ENCODE measurements around the gene TCFL5. TPM values are rescaled to one million over a fixed set of nuclear protein-coding genes. Genes with fewer than 3 reads are reported as not detected.

Gene TCFL5
- total RNA-seq, 2 donors from 2014 or later: 7.1 to 24.8 TPM

DNA sequence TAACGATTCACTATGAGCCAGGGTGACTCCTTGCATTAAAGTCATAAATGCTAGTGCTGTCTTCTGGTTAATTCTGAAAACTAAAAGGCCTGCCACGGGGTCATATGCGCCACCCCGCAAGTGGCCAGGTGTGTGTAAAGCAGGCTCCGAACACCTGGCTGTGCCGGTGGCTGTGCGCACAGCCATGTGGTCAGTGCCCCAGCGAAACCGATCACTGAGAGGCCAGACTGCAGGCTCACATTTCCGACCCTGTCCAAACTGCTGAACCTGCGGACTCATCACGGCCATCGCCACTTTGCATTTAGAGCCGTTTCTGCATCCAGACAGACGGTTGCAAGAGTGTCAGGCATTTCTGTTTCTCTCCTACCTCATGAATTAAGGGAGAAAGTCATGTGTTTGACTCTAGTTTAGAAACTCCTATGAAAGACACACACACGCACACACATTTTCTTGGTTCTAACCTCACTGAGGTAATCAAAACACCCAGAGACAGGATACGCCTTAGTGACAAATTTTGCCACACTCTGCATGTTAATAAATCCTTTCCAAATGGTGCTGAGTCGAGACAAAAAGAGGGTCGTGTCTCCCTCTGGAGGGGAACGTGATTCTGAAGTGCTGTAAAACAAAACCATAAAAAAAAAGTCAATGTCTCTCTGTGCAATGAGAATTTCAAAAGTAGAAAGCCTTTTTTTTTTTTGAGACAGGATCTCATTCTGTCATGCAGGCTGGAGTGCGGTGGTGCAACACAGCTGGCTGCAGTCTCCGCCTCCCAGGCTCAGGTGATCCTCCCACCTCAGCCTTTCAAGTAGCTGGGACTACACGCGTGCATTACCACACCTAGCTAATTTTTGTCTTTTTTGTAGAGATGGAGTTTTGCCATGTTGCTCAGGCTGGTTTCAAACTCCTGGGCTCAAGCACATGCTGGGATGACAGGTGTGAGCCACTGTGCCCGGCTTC, 31.0 kb upstream of the TCFL5 start:
- TF ChIP-seq POLR2A (IDR thresholded peaks at IDR 0.05) (no peak), POLR2AphosphoS5 (IDR thresholded peaks at IDR 0.05) (no peak), CTCF (IDR thresholded peaks at IDR 0.05) (no peak)
- DNase-seq (ENCODE audit: low spot score): no peak
- Histone ChIP-seq H3K4me3 (no peak overlapping the region), H3K36me3 (peaks cover 7 to 53% of the 10 kb centered on the region in 2 donors), H3K27me3 (replicated peaks; ENCODE audit: insufficient read depth) (no peaks in the 10 kb centered on the region), H3K4me1 (replicated peaks) (peaks cover 3% of the 10 kb centered on the region), H3K27ac (no peak overlapping the region), H3K9me3 (no peaks in the 10 kb centered on the region)
- 88% methylated on average over 25 of the region's 25 CpGs for whole genome bisulfite sequencing
- intact Hi-C loops (cut with DNase I): no loop called here

GRCh38 chr20:62891111-62891510, 29.5 kb upstream of the TCFL5 start:
- WGBS: 86% methylated on average over 15 of the region's 15 CpGs
- no peak for TF ChIP-seq CTCF (IDR thresholded peaks at IDR 0.05)
- no peak for TF ChIP-seq POLR2AphosphoS5 (IDR thresholded peaks at IDR 0.05)
- TF ChIP-seq POLR2A (IDR thresholded peaks at IDR 0.05): no peak
- DNase-seq (ENCODE audit: low spot score): no peak
- H3K9me3 ChIP-seq: no peaks in the 10 kb centered on the region
- H3K27ac ChIP-seq: no peak overlapping the region
- H3K4me1 ChIP-seq (replicated peaks): peaks cover 13% of the 10 kb centered on the region
- intact Hi-C loops (cut with DNase I): no loop called here
- no peaks in the 10 kb centered on the region for H3K27me3 ChIP-seq (replicated peaks; ENCODE audit: insufficient read depth)
- H3K4me3 ChIP-seq: no peak overlapping the region
- H3K36me3 ChIP-seq: peaks cover 7 to 53% of the 10 kb centered on the region in 2 donors

- intact Hi-C loops (cut with DNase I): no loop called here
- no peak for DNase-seq (ENCODE audit: low spot score)
- Histone ChIP-seq H3K9me3 (no peaks in the 10 kb centered on the region), H3K36me3 (peaks cover 7 to 53% of the 10 kb centered on the region in 2 donors), H3K27ac (no peak overlapping the region), H3K27me3 (replicated peaks; ENCODE audit: insufficient read depth) (no peaks in the 10 kb centered on the region), H3K4me3 (no peak overlapping the region), H3K4me1 (replicated peaks) (peaks cover 13% of the 10 kb centered on the region)
- WGBS: 82% methylated on average over 7 of the region's 7 CpGs
- TF ChIP-seq POLR2AphosphoS5 (IDR thresholded peaks at IDR 0.05) (no peak), POLR2A (IDR thresholded peaks at IDR 0.05) (no peak), CTCF (IDR thresholded peaks at IDR 0.05) (no peak)
Observed at GRCh38 chr20:62890444-62890843, 28.8 kb upstream of the TCFL5 start.

DNA sequence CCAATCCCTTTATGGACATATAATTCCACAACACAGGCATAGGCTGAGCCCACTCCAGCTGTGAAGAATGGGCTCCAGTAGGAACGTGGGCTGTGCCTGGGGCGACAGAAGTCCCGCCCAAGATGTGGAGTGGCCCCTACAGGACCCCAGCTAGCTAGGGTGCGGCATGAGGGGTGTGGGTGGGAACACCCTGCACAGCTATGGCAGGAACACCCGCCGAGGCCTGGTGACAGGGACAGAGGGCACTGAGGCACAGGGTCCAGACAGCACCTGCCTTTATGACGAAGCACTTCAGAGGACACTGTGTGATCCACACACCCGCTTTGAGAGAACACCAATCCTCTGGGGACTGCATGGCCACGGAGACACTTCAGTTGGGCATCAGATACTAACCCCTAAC, 28.2 kb upstream of the TCFL5 start:
- H3K36me3 ChIP-seq: peaks cover 7 to 53% of the 10 kb centered on the region in 2 donors
- no peaks in the 10 kb centered on the region for H3K27me3 ChIP-seq (replicated peaks; ENCODE audit: insufficient read depth)
- WGBS: 94% methylated on average over 9 of the region's 9 CpGs
- no peak for DNase-seq (ENCODE audit: low spot score)
- no peak overlapping the region for H3K27ac ChIP-seq
- H3K4me1 ChIP-seq (replicated peaks): peaks cover 13% of the 10 kb centered on the region
- intact Hi-C loops (cut with DNase I): no loop called here
- no peak overlapping the region for H3K4me3 ChIP-seq
- TF ChIP-seq POLR2A (IDR thresholded peaks at IDR 0.05) (no peak), POLR2AphosphoS5 (IDR thresholded peaks at IDR 0.05) (no peak), CTCF (IDR thresholded peaks at IDR 0.05) (no peak)
- no peaks in the 10 kb centered on the region for H3K9me3 ChIP-seq

DNA sequence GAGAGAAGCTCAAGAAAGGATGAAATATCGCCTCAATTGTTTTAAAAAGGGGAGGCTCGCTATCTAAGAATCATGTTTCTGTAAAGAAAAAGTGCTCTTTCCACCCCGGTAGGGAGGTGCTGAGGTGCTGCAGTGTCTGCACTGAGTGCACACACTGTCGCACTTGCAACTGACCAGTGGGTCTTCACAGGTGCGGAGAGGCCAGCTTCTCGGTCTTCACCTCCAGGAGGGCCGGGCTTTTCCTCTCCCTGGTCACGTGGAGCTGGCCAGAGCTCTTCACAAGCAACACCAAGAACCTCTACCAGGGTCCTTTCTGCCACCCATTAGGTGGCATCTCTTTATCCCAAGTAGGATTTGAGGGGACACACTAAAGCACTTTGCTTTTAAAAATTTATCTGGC, 27.8 kb upstream of the TCFL5 start:
- Histone ChIP-seq H3K4me3 (no peak overlapping the region), H3K9me3 (no peaks in the 10 kb centered on the region), H3K27ac (no peak overlapping the region), H3K4me1 (replicated peaks) (peaks cover 13% of the 10 kb centered on the region), H3K36me3 (peaks cover 7 to 52% of the 10 kb centered on the region in 2 donors), H3K27me3 (replicated peaks; ENCODE audit: insufficient read depth) (no peaks in the 10 kb centered on the region)
- intact Hi-C loops (cut with DNase I): no loop called here
- TF ChIP-seq CTCF (IDR thresholded peaks at IDR 0.05) (no peak), POLR2A (IDR thresholded peaks at IDR 0.05) (no peak), POLR2AphosphoS5 (IDR thresholded peaks at IDR 0.05) (no peak)
- no peak for DNase-seq (ENCODE audit: low spot score)
- WGBS: 85% methylated on average over 8 of the region's 8 CpGs
